Measurements from ENCODE around the gene MOB3B. TPM values are rescaled to one million over a fixed set of nuclear protein-coding genes. Genes with fewer than 3 reads are reported as not detected.

Gene MOB3B
- total and polyA plus RNA-seq, 10 of the 15 experiments (the other 5 are each of a cell fraction or from before 2014, with no cell fraction given) = 0.44 to 2.7 (median 0.91) TPM

DNA sequence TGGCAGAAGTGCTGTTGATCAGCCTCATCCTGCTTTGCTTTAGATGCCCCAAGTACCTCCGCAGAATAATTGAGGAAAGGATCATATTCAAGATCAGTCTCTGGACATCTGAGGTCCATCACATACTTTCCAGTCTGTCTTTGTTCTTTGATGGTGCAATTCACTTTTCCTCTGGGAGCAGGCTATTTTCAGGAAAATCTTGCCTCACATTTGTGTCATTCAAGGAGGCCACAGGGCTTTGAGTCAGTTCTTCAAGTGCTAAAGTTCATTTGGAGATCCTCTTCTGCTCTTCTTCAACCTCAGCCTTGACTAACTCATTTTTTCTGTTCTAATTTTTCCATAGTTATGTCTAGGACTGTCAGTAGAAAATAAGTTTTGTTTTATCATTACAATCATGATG, 251.2 kb downstream of the MOB3B start:
- Histone ChIP-seq H2AFZ (ENCODE audit: control insufficient read depth, low read depth, low read length) (no peak overlapping the region), H3K4me1 (ENCODE audit: control insufficient read depth, insufficient read depth, low read length) (no peaks in the 10 kb centered on the region), H3K9ac (ENCODE audit: control insufficient read depth, insufficient read depth, low read length) (no peak overlapping the region), H4K20me1 (ENCODE audit: control insufficient read depth, insufficient read depth) (no peaks in the 10 kb centered on the region), H3K27me3 (replicated peaks in 1 of 2; ENCODE audit: control insufficient read depth in 2 of 2, insufficient read depth in 2 of 2, low read length in 1 of 2) (no peaks in the 10 kb centered on the region; a peak in 1 of 4 replicates), H3K36me3 (ENCODE audit: control insufficient read depth in 2 of 2, insufficient read depth in 2 of 2, low read length in 1 of 2) (no peaks in the 10 kb centered on the region), H3K4me2 (ENCODE audit: control insufficient read depth, insufficient read depth) (no peak overlapping the region), H3K4me3 (no peak overlapping the region), H3K27ac (ENCODE audit: control insufficient read depth, insufficient read depth) (no peak overlapping the region), H3K9me3 (replicated peaks; ENCODE audit: control insufficient read depth, insufficient read depth, low read length) (no peaks in the 10 kb centered on the region), H3K79me2 (ENCODE audit: control insufficient read depth, insufficient read depth, low read length) (no peaks in the 10 kb centered on the region)
- intact Hi-C loops (cut with micrococcal nuclease; ENCODE audit: unreplicated experiment) (loop anchor here (5.0 kb wide), 1 partner anchor 536 kb away; no protein-coding TSS in a partner anchor), in situ Hi-C loops (cut with MboI) (loop anchor here (5.0 to 10.0 kb wide), 2 partner anchors 246 to 534 kb away; no protein-coding TSS in a partner anchor)
- TF ChIP-seq MTA2 (IDR thresholded peaks at IDR 0.05; ENCODE audit: low read depth) = no peak
- TF ChIP-seq GABPA (IDR thresholded peaks at IDR 0.05; ENCODE audit: low read depth) = no peak
- no peak for TF ChIP-seq NRF1 (conservative IDR thresholded peaks at IDR 0.05; ENCODE audit: low read depth, low read length)
- no peak for TF ChIP-seq ZSCAN29 (IDR thresholded peaks at IDR 0.05)
- no peak for TF ChIP-seq ZBED1 (IDR thresholded peaks at IDR 0.05; ENCODE audit: borderline replicate concordance)
- TF ChIP-seq, protein P1, sequence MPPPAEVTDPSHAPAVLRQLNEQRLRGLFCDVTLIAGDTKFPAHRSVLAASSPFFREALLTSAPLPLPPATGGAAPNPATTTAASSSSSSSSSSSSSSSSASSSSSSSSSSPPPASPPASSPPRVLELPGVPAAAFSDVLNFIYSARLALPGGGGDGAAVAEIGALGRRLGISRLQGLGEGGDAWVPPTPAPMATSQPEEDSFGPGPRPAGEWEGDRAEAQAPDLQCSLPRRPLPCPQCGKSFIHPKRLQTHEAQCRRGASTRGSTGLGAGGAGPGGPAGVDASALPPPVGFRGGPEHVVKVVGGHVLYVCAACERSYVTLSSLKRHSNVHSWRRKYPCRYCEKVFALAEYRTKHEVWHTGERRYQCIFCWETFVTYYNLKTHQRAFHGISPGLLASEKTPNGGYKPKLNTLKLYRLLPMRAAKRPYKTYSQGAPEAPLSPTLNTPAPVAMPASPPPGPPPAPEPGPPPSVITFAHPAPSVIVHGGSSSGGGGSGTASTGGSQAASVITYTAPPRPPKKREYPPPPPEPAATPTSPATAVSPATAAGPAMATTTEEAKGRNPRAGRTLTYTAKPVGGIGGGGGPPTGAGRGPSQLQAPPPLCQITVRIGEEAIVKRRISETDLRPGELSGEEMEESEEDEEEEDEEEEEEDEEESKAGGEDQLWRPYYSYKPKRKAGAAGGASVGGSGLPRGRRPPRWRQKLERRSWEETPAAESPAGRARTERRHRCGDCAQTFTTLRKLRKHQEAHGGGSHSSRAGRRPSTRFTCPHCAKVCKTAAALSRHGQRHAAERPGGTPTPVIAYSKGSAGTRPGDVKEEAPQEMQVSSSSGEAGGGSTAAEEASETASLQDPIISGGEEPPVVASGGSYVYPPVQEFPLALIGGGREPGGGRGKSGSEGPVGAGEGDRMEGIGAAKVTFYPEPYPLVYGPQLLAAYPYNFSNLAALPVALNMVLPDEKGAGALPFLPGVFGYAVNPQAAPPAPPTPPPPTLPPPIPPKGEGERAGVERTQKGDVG (CRISPR knock-in tag; IDR thresholded peaks at IDR 0.05) = no peak
- TF ChIP-seq SMAD1 (IDR thresholded peaks at IDR 0.05; ENCODE audit: low read depth, partially characterized antibody) = no peak
- TF ChIP-seq, protein P2, sequence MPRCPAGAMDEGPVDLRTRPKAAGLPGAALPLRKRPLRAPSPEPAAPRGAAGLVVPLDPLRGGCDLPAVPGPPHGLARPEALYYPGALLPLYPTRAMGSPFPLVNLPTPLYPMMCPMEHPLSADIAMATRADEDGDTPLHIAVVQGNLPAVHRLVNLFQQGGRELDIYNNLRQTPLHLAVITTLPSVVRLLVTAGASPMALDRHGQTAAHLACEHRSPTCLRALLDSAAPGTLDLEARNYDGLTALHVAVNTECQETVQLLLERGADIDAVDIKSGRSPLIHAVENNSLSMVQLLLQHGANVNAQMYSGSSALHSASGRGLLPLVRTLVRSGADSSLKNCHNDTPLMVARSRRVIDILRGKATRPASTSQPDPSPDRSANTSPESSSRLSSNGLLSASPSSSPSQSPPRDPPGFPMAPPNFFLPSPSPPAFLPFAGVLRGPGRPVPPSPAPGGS (IDR thresholded peaks at IDR 0.05; ENCODE audit: borderline replicate concordance, insufficient read depth, low read depth, low read length, poor library complexity, severe bottlenecking) = no peak
- TF ChIP-seq, protein P3, sequence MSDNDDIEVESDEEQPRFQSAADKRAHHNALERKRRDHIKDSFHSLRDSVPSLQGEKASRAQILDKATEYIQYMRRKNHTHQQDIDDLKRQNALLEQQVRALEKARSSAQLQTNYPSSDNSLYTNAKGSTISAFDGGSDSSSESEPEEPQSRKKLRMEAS (IDR thresholded peaks at IDR 0.05; ENCODE audit: low read depth, low read length) = no peak
- TF ChIP-seq SMAD5 (IDR thresholded peaks at IDR 0.05; ENCODE audit: low read depth) = no peak
- TF ChIP-seq CBX5 (IDR thresholded peaks at IDR 0.05; ENCODE audit: low read depth) = no peak
- WGBS (ENCODE audit: insufficient coverage, insufficient replicate concordance, low lambda C conversion rate, missing lambda C conversion rate) = 95% methylated on average over 1 of the region's 1 CpG
- no TSS peak for BruUV-seq (replicated peaks)
- ChIA-PET RAD21 (ENCODE audit: unreplicated experiment) (interaction anchor here (0.5 kb wide), 1 partner anchor 245 kb away, joined by 3 read pairs; no protein-coding TSS in a partner anchor), SMC1A (ENCODE audit: uncharacterized antibody, unreplicated experiment) (interaction anchor here (0.9 kb wide), 1 partner anchor 20 kb away, joined by 3 read pairs; no protein-coding TSS in a partner anchor), POLR2A (no interaction called here), CTCF (interaction anchor here (0.9 to 1.9 kb wide), 4 partner anchors 9 to 536 kb away, joined by 3 to 5 read pairs (median 4); no protein-coding TSS in a partner anchor)
- DNase-seq (ENCODE audit: low read depth, low spot score) = no peak
- ATAC-seq = no peak
- no peak for FAIRE-seq

Measured in GM12878 (cell line).